CD4-positive, alpha-beta T cell treated with Interferon alpha-2 for 1 hour (primary cell): ENCODE results near the gene PRKCA.
"Not testable (repeated sequence)": the region's sequence is repeated elsewhere in the genome, so short reads cannot be mapped to it uniquely, and the experiment has no call there.

ENCODE experiments used
- DNase-seq, 2 donors: peaks; one replicate each; pipeline ENCODE4 v3.0.0-alpha.2; 2020 to 2022

Gene PRKCA

DNA sequence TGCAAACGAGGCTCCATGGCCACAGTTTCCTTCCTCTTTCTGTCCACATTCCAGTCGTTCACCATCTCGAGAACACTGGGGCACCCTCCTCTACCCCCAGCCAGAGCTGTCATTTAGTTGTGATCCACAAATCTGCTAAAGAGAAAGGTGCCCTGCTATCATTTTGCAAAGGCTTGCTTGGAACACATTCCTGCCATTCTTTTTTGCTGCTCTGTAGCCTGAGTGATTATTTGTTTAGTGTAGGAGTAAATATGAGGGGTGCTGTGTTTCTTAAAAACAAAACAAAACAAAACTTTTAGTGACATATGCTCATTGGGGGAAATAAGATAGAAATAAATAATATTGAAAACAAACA lies 166.7 kb downstream of the PRKCA start:
- no peak for DNase-seq

DNA sequence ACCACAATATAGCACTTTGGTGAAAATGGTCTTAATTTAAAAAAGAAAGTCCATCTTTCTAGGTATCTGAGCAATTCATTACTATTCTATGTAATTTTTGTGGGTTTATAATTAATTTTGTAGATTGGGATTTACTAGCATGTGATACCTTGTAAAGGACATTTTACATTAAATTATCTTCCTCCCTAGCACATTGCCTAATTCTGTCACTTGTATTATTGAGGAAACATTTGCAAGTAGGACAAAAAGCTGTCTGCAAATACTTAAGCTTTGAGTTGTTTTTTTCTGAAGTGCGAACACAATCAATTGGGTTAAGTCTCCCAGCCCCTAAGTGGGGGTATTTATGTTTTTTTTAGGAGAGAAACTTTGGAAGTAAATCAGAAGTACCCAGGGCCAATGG lies 167.0 kb downstream of the PRKCA start:
- no peak for DNase-seq

DNA sequence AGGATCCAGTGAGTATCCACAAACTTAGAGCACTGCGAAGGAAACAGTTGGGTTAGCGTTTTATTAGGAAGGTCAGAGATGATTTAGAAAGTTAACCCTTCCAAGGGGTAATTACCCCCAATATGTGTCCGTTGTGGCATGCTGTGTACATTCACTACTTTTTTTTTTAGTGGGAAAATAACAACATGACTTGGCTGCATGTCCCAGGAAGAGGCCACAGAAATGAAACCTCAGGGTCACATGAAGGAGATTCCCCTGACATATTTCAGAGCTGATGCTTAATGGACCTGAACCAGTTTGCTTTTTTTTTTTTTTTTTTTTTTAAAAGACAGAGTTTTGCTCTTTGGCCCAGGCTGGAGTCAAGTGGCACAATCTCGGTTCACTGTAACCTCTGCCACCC lies 167.5 kb downstream of the PRKCA start:
- no peak for DNase-seq

DNA sequence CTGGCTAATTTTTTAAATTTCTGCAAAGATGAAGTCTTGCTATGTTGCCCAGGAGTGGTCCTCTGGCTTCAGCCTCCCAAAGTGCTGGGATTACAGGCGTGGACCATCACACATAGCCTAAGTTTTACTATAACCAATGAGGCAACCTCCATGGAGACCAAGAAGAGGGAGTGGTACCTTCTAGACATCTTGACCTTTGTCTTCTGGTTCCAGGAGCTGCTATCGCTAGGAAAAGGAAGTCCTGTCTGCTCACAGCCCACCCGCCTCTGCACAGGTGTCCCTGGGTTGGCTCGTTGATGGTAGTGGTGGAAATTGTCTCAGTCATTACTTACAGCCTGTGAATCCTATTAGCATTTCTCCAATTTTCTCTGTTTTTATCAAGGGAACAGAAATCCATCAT lies 169.7 kb downstream of the PRKCA start:
- no peak for DNase-seq

DNA sequence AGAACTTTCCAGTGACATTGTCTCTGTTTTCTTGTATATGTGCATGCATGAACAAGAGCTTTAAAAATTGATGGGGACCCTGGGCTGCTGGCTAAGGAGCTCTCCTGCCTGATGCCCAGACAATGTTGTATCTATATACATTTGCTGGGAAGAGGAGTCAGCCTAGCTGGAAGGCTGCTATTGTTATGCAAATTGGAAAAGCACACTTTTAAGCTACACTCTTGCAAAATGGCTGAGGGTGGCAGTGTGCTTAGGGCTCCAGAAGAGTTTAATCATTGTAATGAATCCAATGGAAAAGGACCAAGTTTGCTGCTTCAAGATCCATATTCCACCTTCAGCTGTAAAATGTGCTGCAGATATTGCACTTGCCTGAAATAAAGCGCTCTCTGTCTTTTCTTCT lies 171.8 kb downstream of the PRKCA start:
- DNase-seq = no peak

DNA sequence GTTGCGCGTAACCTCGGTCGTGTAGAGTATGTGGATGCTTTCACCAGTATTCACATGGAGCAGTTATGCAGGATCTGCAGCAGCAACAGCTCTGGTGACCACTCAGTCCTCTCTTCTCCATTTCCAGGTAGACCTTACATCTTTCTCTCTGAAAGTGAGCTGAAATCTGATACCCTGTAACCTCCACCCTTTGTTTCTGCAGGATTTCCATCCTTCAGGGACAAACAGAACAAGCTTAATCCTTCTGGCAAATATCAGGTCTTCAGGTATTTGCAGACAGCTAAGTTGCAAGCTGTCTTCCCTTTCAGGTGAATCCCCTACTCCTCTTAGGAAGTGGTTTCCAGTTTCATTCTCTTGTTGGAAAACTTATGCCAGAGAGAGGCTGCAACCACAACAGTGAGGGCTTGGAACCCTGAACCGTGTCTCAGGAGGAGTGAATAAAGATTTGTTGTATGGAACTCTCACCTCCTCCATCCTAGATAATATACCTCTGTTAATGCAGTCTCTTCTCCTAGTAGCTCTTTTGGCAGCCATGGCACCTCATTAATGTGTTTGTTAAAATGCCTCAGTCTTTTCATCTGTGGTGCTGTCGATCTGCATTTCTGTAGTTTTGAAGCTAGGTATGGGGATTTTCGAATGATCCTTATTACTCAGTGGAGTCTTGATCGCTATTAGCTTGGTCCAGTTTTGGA lies 172.5 kb downstream of the PRKCA start:
- no peak for DNase-seq

DNA sequence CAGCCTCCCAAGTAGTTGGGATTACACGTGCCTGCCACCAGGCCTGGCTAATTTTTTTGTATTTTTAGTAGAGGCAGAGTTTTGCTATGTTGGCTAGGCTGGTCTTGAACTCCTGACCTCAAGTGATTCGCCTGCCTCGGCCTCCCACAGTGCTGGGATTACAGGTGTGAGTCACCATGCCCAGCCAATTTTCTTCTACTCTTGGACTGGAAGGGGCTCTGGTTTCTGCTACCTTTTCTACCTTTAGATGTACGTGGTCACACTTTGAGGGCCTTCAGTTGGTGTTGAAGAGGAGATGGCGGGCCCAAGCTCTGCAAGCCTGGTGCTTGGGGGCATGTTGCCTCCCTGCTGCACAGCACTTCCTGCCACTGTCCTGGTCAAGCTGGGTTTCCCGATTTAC lies 173.6 kb downstream of the PRKCA start:
- no peak for DNase-seq

DNA sequence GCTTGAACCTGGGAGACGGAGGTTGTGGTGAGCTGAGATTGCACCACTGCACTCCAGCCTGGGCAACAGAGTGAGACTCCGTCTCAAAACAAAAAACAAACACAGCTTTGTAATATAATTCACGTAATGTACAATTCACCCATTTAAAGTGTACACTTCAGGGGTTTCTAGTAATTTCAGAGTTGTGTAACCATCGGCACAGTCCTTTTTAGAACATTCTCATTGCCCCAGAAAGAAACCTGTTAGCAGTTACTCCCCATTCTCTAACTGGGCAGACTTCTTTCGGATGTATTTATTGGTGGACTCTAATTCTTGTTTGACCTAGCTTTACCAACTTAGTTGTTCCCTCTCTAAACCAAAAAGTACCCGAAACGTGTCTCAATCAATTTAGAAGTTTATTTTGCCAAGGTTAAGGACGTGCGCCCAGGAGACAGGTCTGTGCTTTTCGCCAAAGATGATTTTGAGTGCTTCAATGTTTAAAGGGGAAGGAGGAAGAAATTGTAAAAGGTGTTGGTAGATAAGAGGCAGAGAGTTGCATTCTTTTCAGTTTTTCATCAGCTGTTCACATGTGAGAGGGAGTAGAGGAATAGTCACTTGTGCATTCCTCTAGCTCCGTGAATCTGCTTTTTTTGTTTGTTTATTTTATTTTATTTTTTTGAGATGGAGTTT lies 175.3 kb downstream of the PRKCA start:
- DNase-seq = no peak

DNA sequence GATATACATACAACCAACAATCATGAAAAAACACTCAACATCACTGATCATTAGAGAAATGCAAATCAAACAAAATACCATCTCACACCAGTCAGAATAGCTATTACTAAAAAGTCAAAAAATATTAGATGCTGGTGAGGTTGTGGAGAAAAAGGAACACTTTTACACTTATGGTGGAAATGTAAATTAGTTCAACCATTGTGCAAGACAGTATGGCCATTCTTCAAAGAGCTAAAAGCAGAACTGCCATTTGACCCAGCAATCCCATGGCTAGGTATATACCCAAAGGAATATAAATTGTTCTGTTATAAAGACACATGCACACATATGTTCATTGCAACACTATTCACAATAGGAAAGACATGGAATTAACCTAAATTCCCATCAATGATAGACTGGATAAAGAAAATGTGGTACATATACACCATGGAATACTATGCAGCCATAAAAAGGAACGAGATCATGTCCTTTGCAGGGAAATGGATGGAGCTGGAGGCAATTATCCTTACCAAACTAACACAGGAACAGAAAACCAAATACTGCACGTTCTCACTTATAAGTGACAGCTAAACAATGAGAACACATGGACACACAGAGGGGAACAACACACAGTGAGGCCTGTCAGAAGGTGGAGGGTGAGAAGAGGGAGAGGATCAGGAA lies 176.9 kb downstream of the PRKCA start:
- not testable (repeated sequence) for DNase-seq

DNA sequence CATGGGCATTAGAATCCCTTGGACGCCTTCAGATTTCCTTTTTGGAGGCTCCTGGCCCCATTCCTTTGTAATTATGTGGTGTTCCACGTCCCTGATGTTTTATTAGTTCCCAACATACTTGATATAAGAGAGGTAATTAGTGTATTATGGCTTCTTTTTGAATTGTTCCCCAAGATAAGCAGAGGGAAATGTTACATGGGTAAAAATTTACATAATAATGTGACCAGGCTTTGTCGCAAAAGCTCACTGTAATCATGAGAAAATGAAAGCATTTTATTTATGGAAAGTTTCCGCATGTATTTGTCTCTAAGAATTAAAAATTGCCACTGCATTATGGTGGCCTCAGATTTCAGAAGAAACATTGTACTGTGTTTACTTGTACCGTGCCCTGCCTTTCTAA lies 177.8 kb downstream of the PRKCA start:
- DNase-seq = no peak

DNA sequence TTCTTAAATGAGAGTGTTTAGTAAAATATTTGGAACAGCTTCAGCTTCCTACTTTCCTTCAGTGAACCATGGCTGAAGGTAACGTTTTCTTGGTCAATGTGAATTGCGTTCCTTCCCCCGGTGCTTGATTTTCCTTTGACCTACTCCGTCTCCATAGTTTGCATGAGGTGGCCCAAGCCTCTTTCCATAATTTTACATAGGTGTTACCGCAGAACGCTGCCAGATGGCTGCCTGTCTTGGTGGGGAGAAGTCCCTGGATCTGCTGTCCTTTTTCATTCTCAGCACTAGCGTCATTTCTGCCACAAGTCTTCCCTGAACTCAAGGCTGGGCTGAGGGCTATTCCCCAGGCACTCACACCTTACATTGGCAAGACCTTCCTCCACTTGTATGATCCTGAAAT lies 178.4 kb downstream of the PRKCA start:
- DNase-seq = no peak

DNA sequence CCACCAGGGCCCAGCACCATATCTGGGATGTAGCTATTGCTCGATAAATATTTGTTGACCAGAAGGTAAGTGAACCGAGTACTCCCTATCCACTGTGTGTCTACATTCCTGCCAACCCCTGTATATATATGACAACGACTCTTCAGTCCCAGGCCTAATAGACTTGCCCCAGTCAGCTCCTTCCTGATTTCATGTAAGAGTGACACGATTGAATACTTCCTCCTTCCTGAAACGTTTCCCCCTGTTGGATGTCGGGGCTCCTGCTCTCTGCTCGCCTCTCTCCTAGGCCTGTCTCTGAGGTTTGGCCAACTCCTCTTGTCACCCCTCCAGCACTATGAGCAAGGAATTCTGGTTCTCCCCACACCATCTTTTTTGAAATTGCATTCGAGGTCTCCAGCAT lies 178.9 kb downstream of the PRKCA start:
- no peak for DNase-seq

DNA sequence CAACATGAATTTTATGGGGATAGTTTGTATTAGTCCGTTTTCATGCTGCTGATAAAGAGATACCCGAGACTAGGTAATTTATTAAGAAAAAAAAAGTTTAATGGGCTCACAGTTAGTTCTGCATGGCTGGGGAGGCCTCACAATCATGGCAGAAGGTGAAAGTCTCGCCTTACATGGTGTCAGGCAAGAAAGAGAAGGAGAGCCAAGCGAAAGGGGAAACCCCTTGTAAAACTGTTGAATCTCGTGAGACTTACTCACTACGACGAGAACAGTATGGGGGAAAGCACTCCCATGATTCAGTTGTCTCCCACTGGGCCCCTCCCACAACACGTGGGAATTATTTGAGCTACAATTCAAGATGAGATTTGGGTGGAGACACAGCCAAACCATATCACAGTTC lies 181.5 kb downstream of the PRKCA start:
- DNase-seq = no peak

DNA sequence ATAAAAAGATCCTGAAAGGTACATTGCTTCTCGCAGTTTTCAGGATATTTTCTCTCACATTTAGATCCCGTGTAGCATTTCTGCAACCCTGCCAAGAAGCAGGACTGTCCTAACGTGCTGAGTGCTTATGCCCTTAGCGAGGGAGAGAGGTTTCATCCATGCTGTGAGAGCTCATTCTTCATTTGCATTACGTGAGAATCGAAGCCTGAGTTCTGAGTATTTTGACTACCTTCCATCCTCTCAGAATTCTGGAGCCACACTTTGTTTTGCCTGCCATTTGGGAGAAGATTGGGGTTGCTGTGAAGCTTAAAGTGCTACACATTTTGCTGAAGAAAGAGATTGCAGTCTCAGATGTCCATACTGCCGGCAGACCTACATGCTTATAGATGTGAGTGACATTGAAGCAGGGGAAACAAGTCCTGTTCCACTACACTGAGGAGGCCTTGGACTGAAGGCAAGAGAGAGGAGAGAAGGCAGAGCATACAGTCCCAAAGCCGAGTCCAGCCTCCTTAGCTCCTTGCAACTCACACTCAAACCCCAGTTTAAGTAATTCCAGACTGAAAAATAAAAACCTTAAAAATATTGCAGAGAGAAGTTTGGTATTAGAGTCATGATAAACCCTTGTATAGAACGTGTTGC lies 183.0 kb downstream of the PRKCA start:
- DNase-seq = no peak

DNA sequence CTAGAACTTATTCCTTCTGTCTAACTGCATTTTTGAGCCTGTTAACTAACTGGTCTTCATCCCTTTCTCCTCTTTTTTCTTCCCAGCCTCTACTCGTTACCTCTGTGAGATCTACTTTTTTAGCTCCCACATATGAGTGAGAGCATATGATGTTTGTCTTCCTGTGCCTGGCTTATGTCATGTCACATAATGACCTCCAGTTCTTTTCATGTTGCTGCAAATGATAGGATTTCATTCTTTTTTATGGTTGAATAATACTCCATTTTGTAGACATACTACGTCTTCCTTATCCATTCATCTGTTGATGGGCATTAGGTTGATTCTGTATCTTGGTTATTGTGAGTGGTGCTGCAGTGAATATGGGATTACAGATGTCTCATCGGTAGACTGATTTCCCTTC lies 184.7 kb downstream of the PRKCA start:
- DNase-seq = no peak

DNA sequence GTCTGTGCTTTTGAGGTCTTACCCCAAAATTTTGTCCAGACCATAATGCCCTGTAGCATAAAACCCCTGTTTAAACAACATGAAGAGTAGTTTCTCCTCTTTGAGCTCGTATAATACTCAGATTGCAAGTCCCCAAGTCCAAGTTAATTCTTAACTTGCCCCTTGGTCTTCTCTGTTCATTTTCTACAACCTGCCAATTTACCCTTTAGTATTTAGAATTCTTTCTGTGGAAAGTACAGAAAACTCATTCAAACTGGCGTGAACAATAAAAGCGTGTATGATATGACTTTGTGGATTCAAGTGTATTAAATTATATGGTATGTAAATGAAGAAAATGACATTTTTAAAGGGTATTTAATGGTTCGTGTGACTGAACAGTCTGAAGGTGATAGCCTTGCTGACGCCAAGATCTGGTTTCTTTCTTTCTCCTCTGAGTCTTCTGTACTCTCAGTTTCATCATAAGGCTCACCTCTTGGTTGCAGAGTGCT lies 185.6 kb downstream of the PRKCA start:
- DNase-seq = no peak

DNA sequence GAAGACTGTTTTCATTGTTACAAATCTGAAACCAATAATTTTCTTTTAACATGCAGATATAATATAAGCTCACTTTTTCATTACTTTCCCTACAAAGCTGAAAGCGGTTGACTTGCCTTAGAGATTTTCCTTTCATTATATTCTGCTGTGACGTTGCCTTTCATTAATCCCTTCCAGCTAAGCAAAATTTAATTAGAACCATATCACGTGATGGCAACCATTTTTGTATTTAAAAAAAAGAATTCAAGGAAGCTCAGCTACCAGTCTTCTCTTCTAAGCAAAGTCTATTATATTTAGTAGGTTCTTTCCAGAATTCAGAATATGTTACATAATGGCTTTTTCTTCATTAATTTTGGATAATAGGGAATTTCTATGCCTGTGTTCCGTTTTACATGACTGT lies 186.5 kb downstream of the PRKCA start:
- no peak for DNase-seq

DNA sequence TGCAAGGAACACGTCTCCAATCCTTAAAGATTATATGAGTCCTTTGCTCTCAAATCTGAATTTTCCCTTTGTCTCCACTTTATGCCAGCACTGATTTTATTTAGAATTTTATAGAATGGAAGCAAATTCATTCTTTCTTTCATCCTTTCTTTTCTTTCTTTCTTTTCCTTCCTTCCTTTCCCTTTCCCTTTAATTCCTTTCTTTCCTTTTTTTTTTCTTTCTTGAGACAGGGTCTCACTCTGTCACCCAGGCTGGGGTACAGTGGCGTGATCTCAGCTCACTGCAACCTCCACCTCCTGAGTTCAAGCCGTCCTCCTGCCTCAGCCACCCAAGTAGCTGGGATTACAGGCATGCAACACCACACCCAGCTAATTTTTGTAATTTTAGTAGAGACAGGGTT lies 187.2 kb downstream of the PRKCA start:
- DNase-seq = not testable (repeated sequence)

DNA sequence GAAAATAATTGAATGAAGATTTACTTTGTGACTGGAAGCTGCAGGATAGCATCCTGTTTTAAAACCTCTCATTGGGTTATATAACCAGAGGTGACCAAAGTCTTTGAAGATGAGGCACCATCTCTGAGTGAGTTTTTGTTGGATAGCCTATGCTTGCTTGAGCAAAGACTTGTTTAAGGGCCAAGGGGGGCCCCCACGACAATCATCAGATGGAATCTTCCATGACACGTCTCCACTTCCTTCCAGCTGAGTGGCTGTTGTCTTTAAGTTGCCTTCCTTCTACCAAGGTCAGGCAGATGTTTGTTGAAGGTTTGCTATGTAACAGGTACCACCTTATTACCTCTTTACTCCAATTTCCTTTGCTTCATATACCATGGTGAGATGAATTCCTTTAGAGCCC lies 188.8 kb downstream of the PRKCA start:
- no peak for DNase-seq

DNA sequence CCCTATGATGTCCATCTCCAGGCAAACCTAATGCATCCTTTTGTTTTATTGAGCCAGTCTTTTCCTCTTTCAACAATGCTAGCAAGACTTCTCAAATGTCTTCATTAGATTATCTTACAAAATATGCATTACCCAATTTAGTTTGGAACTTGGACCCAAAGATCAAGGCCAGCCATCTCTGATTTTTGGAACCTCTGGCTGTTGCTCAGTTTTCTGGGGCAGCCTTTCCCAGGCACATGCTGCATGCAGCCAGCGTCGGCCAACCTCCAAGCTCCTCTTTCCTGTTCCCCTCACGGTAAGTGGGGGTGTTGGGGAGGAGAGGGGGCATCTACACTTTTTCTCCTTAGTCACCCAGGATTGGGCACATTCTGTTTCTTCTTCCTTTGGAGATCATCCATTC lies 189.3 kb downstream of the PRKCA start:
- no peak for DNase-seq

DNA sequence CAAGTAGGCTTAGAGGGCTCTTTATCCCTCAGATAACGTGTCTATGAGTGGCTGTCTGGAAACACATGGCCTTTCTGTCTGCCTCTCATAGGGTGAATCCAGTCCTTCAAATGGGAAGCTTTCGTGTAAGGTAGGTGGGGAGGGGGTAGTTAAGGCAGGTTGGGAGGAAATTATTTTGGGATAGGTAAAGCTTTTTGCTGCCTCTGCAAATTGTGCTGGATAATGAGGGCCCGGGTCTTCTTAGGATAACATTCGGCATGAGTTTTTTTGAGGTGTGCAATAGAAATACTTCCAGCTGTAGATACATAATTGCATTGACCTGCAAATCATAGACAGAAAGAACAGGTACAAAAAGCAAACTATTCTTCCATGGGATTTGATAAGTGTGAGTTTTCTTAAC lies 189.7 kb downstream of the PRKCA start:
- DNase-seq = no peak

DNA sequence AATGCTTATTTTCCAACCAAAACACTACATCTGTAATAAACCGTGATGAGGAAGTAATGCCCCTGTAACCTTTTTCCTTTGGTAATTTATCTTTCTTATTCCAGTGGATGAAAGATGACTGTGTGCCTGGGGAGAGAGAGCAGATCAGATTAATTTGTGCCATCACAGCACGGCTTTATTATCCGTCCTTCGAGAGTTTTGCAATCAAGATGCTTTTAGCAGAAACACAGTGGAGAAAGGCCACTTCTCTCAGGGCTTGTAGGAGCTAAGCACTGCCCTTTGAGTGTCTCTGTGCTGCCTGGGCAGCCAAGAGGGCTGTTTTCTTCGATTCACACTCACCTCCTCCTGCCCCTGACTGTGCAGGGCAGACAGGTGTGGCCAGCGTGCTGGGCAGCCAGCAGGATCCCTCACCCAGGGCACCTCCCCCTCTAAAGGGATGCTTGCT lies 190.2 kb downstream of the PRKCA start:
- no peak for DNase-seq

DNA sequence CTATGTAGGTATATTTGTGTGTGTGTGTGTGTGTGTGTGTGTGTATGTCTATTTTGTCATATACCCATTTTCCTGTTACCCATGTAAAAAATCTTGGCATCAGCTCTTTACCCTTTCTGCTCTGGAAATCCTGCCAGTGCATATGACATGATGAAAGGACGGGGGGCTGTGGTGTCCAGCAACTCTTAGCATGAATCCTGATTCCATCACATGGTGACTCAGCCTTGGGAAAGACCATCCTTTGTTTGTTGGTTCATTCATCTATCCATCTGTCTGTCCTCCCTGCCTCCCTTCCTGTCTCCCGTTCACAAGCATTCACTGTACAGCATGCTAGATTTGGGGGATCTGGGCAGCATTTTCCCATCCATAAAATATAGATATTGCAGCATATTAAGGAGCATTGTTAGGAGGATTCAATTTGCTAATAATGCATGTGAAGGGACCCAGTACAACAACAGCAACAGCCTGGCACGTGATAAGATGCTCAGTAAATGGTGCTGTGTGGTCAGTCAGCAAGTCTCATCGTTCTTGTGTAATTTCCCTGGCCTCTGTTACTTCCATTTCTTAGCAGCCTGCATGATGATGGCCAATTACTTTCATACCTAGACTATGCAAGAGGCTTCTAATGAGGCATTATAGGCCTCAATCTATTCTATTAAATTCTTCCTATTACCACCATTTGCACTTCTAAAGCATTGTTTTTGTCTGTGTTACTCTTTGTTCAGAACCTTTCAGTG lies 191.0 kb downstream of the PRKCA start:
- DNase-seq = no peak
